ENCODE data around the gene LEMD3.

LEMD3 gene

DNA sequence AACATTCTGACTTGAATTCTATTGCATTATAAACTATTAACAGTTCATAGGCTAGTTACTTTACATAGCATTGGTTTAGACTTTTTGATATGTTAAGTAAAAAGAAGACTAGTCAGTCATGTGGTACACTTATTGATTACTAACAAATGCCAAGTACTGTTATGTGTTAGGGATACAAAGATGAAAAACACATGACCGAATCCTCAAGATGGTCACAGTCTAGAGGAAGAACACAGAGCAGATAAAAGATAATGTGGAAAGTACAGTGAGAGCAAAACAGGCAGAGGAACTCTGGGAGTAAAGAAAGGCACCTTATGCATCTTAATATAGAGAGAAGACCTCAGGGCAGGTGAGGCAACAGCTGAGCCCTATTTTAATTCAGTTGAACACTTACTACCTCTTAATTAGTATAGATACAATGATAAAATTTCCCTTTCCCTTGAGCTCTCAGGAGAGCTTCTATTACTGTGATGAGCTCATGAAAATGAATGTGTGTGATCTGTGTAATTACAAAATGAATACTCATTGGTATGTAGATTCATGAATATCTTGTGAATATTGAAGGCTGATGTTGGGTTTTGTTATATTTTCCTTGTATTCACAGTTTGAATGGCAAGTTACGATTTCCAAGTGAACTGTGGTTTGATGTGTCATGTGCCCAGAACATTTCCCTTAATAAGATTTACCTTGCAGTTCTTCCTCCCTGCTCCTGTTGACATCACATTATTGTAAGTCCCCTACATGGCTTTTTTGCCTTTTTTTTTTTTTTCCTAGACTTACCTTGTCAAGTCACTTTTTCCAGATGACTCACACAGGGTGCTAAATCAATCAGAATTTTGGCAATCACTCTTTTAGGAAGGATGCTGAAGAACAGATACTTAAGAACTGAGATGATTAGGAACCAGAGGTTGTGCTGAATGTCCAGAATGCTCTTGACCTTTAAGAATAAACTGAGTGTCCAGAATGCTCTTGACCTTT, 79.6 kb downstream of the LEMD3 start:
- CTCF ChIA-PET: interaction anchor here (0.7 kb wide), 1 partner anchor 32 kb away, joined by 4 read pairs; no protein-coding TSS in a partner anchor
- POLR2A ChIA-PET: no interaction called here
- H3K9me3 ChIP-seq (ENCODE audit: control insufficient read depth, insufficient read depth, low read depth, low read length): no peaks in the 10 kb centered on the region
- H3K36me3 ChIP-seq (ENCODE audit: control insufficient read depth in 2 of 2, insufficient read depth in 1 of 2, low read length in 2 of 2): peaks cover 8 to 35% of the 10 kb centered on the region in 2 experiments
- H3K4me1 ChIP-seq (ENCODE audit: control insufficient read depth, insufficient read depth, low read length): no peaks in the 10 kb centered on the region
- H3K4me3 ChIP-seq (ENCODE audit: low read depth, low read length): no peak overlapping the region
- H3K27ac ChIP-seq (ENCODE audit: extremely low read depth, low read depth, low read length): no peak overlapping the region
- TF ChIP-seq ZNF629 (tag by site-specific recombination; IDR thresholded peaks at IDR 0.05) (0 out of 2 replicates have a peak, but pooled peaks have one; percentile 18), ZNF843 (tag by site-specific recombination; IDR thresholded peaks at IDR 0.05) (no peak), ZNF433 (tag by site-specific recombination; IDR thresholded peaks at IDR 0.05; ENCODE audit: low read depth) (no peak)

DNA sequence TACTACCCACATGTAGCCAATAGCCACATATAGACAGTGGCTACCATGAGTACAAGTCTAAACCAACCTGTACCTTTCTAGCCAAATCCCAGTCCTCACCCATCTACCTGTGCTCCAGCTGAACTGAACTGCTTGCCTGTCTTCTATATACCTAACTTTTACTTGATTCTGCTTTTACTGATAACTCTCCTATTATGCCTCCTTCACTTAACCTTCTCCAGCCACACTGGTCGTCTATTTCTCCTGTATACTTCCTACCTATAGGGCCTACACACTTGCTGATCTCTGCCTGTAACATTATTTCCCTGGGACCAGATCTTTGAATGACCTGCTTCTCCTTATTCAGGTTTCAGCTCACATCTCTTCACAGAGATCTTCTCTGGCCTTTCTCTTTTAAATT, 83.1 kb downstream of the LEMD3 start:
- TF ChIP-seq ZNF404 (tag by site-specific recombination; IDR thresholded peaks at IDR 0.05): no peak
- no peak for TF ChIP-seq ZXDB (tag by site-specific recombination; IDR thresholded peaks at IDR 0.05)
- peak; percentile 90 for TF ChIP-seq PRDM1 (tag by site-specific recombination; IDR thresholded peaks at IDR 0.05)
- TF ChIP-seq ZNF121 (tag by site-specific recombination; IDR thresholded peaks at IDR 0.05): no peak
- POLR2A ChIA-PET: interaction anchor here (1.2 kb wide), 1 partner anchor 48 kb away, joined by 3 read pairs; no protein-coding TSS in a partner anchor
- Histone ChIP-seq H3K36me3 (ENCODE audit: control insufficient read depth in 2 of 2, insufficient read depth in 1 of 2, low read length in 2 of 2) (peaks cover 0 to 13% of the 10 kb centered on the region in 2 experiments; a peak in 2 of 3 replicates), H3K27ac (ENCODE audit: extremely low read depth, low read depth, low read length) (no peak overlapping the region), H3K4me3 (ENCODE audit: low read depth, low read length) (no peak overlapping the region), H3K9me3 (ENCODE audit: control insufficient read depth, insufficient read depth, low read depth, low read length) (no peaks in the 10 kb centered on the region), H3K4me1 (ENCODE audit: control insufficient read depth, insufficient read depth, low read length) (no peaks in the 10 kb centered on the region)
- CTCF ChIA-PET: no interaction called here

DNA sequence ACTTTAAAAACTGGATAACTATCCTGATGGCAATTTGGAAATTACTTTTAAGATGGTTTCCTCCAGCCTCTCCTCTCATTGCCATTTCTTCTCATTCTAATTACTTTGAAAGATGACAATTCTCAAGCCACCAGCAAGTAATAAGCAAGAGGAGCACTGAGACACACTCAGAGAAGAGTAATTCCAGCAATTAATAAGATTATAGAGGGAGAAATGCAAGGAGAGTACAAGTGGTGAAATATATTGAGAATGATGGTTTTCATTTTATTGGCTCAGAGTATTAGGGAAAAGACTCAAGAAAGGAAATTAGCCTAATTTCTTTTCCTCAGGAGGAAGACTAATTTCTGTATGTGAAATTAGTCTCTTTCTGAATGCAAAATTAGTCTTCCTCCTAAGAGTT, 88.6 kb downstream of the LEMD3 start:
- Histone ChIP-seq H3K27ac (ENCODE audit: extremely low read depth, low read depth, low read length) (no peak overlapping the region), H3K36me3 (ENCODE audit: control insufficient read depth in 2 of 2, insufficient read depth in 1 of 2, low read length in 2 of 2) (no peaks in the 10 kb centered on the region), H3K4me1 (ENCODE audit: control insufficient read depth, insufficient read depth, low read length) (no peaks in the 10 kb centered on the region), H3K4me3 (ENCODE audit: low read depth, low read length) (no peak overlapping the region), H3K9me3 (ENCODE audit: control insufficient read depth, insufficient read depth, low read depth, low read length) (no peaks in the 10 kb centered on the region)
- ChIA-PET CTCF (interaction anchor here (0.6 kb wide), 1 partner anchor 787 kb away, joined by 3 read pairs; no protein-coding TSS in a partner anchor), POLR2A (no interaction called here)
- TF ChIP-seq ZNF48 (tag by site-specific recombination; IDR thresholded peaks at IDR 0.05) (no peak), ZNF626 (tag by site-specific recombination; IDR thresholded peaks at IDR 0.05) (no peak), ZNF266 (tag by site-specific recombination; IDR thresholded peaks at IDR 0.05; ENCODE audit: low read depth) (no peak), ZNF629 (tag by site-specific recombination; IDR thresholded peaks at IDR 0.05) (no peak), ZNF747 (tag by site-specific recombination; IDR thresholded peaks at IDR 0.05) (no peak), ZNF292 (tag by site-specific recombination; IDR thresholded peaks at IDR 0.05; ENCODE audit: borderline replicate concordance, low read depth) (no peak), ZFHX2 (tag by site-specific recombination; conservative IDR thresholded peaks at IDR 0.05) (no peak), ZNF791 (tag by site-specific recombination; IDR thresholded peaks at IDR 0.05) (no peak), ZNF416 (tag by site-specific recombination; IDR thresholded peaks at IDR 0.05) (no peak), ZNF514 (tag by site-specific recombination; IDR thresholded peaks at IDR 0.05) (no peak), ZNF335 (tag by site-specific recombination; conservative IDR thresholded peaks at IDR 0.05) (no peak), ZNF785 (tag by site-specific recombination; IDR thresholded peaks at IDR 0.05) (no peak), ZNF221 (tag by site-specific recombination; IDR thresholded peaks at IDR 0.05; ENCODE audit: borderline replicate concordance) (no peak), ZNF561 (tag by site-specific recombination; IDR thresholded peaks at IDR 0.05; ENCODE audit: borderline replicate concordance) (no peak), EGR2 (tag by site-specific recombination; IDR thresholded peaks at IDR 0.05; ENCODE audit: low read depth) (no peak)
- TF ChIP-seq, protein P1, sequence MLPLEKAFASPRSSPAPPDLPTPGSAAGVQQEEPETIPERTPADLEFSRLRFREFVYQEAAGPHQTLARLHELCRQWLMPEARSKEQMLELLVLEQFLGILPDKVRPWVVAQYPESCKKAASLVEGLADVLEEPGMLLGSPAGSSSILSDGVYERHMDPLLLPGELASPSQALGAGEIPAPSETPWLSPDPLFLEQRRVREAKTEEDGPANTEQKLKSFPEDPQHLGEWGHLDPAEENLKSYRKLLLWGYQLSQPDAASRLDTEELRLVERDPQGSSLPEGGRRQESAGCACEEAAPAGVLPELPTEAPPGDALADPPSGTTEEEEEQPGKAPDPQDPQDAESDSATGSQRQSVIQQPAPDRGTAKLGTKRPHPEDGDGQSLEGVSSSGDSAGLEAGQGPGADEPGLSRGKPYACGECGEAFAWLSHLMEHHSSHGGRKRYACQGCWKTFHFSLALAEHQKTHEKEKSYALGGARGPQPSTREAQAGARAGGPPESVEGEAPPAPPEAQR (tag by site-specific recombination; IDR thresholded peaks at IDR 0.05): no peak
- TF ChIP-seq, protein P2, sequence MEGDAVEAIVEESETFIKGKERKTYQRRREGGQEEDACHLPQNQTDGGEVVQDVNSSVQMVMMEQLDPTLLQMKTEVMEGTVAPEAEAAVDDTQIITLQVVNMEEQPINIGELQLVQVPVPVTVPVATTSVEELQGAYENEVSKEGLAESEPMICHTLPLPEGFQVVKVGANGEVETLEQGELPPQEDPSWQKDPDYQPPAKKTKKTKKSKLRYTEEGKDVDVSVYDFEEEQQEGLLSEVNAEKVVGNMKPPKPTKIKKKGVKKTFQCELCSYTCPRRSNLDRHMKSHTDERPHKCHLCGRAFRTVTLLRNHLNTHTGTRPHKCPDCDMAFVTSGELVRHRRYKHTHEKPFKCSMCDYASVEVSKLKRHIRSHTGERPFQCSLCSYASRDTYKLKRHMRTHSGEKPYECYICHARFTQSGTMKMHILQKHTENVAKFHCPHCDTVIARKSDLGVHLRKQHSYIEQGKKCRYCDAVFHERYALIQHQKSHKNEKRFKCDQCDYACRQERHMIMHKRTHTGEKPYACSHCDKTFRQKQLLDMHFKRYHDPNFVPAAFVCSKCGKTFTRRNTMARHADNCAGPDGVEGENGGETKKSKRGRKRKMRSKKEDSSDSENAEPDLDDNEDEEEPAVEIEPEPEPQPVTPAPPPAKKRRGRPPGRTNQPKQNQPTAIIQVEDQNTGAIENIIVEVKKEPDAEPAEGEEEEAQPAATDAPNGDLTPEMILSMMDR (tag by site-specific recombination; IDR thresholded peaks at IDR 0.05): no peak
- TF ChIP-seq, protein P3, sequence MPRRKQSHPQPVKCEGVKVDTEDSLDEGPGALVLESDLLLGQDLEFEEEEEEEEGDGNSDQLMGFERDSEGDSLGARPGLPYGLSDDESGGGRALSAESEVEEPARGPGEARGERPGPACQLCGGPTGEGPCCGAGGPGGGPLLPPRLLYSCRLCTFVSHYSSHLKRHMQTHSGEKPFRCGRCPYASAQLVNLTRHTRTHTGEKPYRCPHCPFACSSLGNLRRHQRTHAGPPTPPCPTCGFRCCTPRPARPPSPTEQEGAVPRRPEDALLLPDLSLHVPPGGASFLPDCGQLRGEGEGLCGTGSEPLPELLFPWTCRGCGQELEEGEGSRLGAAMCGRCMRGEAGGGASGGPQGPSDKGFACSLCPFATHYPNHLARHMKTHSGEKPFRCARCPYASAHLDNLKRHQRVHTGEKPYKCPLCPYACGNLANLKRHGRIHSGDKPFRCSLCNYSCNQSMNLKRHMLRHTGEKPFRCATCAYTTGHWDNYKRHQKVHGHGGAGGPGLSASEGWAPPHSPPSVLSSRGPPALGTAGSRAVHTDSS (tag by site-specific recombination; IDR thresholded peaks at IDR 0.05): no peak
- TF ChIP-seq, protein P4, sequence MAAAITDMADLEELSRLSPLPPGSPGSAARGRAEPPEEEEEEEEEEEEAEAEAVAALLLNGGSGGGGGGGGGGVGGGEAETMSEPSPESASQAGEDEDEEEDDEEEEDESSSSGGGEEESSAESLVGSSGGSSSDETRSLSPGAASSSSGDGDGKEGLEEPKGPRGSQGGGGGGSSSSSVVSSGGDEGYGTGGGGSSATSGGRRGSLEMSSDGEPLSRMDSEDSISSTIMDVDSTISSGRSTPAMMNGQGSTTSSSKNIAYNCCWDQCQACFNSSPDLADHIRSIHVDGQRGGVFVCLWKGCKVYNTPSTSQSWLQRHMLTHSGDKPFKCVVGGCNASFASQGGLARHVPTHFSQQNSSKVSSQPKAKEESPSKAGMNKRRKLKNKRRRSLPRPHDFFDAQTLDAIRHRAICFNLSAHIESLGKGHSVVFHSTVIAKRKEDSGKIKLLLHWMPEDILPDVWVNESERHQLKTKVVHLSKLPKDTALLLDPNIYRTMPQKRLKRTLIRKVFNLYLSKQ (tag by site-specific recombination; IDR thresholded peaks at IDR 0.05; ENCODE audit: borderline replicate concordance): no peak

Data from HEK293 (cell line).